ENCODE data around the gene HK1.

GRCh38 chr10:69407621-69408301 lies 129.5 kb downstream of the HK1 start:
- no peak for TF ChIP-seq GATA2 (IDR thresholded peaks at IDR 0.05; ENCODE audit: low read depth, low read length)
- TF ChIP-seq GATA3 (IDR thresholded peaks at IDR 0.05; ENCODE audit: low read depth, low read length) = no peak

Measured in SH-SY5Y (cell line).